PFSK-1 (cell line): ENCODE measurements around the gene KCNH8.

Experiments
- FOXP2 ChIP-seq: optimal IDR thresholded peaks from 2 replicates; pipeline ENCODE3; 2011; ENCODE audit warnings: borderline replicate concordance, control low read depth, inconsistent platforms; ENCODE audit not compliant: insufficient read depth; ENCODE audit errors: extremely low read length, extremely low read depth
- POLR2AphosphoS5 ChIP-seq: IDR thresholded peaks from 2 replicates; pipeline ENCODE4 v1.6.1; 2012; ENCODE audit warnings: low read depth, mild to moderate bottlenecking, control low read depth, low read length, moderate library complexity
- SIN3A ChIP-seq: IDR thresholded peaks from 2 replicates; pipeline ENCODE4 v1.6.1; 2012; ENCODE audit warnings: mild to moderate bottlenecking, low read length, moderate library complexity, borderline replicate concordance; ENCODE audit not compliant: insufficient read depth
- TAF1 ChIP-seq: IDR thresholded peaks from 2 replicates; pipeline ENCODE4 v1.6.1; 2012; ENCODE audit warnings: low read length, control low read depth, borderline replicate concordance; ENCODE audit not compliant: insufficient read depth
- TF ChIP-seq, protein P1 (sequence below), 2 experiments: IDR thresholded peaks; 2 replicates each; pipeline versions ENCODE4 v1.6.1 to v1.8.0; 2011 to 2012; ENCODE audit warnings: low read depth in 2 of 2, low read length in 2 of 2, control low read depth in 1 of 2, inconsistent platforms in 1 of 2, mild to moderate bottlenecking in 1 of 2, moderate library complexity in 1 of 2; ENCODE audit not compliant: insufficient read depth in 1 of 2

The KCNH8 gene

DNA sequence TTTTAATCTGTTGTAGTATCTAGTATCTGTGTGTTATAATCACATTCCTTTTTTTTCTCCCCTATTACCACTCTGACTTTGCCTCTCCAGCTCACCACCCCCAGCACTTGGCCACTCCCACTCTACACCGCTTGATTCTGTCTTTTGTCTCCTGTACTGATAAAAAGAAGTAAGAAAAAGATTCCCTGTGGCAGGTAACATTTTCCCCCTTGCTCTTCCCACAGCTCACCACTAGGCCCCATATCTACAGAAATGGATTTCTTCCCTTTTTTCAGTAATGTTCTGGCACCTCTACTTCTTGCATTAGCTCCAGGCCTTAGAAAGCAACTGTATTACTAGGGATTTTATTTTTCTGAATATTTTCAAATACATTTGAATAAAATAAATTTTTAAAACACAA is 25.6 kb downstream of the KCNH8 start:
- no peak for TF ChIP-seq FOXP2
- no peak for TF ChIP-seq POLR2AphosphoS5
- TF ChIP-seq, protein P1, sequence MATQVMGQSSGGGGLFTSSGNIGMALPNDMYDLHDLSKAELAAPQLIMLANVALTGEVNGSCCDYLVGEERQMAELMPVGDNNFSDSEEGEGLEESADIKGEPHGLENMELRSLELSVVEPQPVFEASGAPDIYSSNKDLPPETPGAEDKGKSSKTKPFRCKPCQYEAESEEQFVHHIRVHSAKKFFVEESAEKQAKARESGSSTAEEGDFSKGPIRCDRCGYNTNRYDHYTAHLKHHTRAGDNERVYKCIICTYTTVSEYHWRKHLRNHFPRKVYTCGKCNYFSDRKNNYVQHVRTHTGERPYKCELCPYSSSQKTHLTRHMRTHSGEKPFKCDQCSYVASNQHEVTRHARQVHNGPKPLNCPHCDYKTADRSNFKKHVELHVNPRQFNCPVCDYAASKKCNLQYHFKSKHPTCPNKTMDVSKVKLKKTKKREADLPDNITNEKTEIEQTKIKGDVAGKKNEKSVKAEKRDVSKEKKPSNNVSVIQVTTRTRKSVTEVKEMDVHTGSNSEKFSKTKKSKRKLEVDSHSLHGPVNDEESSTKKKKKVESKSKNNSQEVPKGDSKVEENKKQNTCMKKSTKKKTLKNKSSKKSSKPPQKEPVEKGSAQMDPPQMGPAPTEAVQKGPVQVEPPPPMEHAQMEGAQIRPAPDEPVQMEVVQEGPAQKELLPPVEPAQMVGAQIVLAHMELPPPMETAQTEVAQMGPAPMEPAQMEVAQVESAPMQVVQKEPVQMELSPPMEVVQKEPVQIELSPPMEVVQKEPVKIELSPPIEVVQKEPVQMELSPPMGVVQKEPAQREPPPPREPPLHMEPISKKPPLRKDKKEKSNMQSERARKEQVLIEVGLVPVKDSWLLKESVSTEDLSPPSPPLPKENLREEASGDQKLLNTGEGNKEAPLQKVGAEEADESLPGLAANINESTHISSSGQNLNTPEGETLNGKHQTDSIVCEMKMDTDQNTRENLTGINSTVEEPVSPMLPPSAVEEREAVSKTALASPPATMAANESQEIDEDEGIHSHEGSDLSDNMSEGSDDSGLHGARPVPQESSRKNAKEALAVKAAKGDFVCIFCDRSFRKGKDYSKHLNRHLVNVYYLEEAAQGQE (IDR thresholded peaks at IDR 0.05; ENCODE audit: insufficient read depth in 1 of 2, low read depth in 2 of 2, low read length in 2 of 2) = no peak
- no peak for TF ChIP-seq SIN3A
- no peak for TF ChIP-seq TAF1

DNA sequence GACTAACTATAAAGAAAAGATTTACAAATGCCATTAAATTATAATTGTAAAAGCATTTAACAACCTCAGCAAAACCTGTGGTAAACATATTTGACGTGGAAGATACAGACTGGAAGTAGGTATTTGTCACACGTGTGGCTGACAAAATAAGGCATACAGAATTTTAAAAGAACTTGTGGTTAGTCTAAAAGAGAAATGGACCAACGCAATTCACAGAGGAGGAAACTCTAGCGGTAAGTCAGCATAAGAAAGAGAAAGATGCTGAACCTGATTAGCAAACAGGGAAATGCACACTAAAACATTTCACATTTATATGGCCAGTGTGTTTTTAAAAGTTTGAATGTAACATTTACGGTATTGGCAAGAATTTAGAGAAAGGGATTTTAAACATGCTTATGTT is 35.3 kb downstream of the KCNH8 start:
- TF ChIP-seq, protein P1 (IDR thresholded peaks at IDR 0.05; ENCODE audit: insufficient read depth in 1 of 2, low read depth in 2 of 2, low read length in 2 of 2) = no peak
- TF ChIP-seq SIN3A = no peak
- TF ChIP-seq POLR2AphosphoS5 = no peak
- no peak for TF ChIP-seq TAF1

DNA sequence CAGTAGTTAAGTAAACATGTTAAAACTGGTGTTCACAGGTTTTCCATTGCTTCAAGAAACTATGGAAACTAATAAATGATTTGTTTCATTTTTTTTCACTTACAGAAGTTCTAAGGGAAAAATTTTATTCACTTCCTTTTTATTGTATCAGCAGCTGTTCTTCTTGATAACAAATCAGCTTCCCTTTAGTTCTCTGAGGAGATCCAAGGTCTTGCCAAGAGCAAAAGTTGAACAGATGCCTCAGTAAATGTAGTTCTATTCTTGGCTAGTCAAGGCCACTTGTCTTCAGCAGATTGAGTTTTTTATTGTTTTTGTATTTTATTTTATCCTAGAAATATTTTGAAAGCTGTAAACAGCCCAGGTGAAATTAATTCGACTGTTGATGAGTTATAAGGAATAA is 41.8 kb downstream of the KCNH8 start:
- TF ChIP-seq, protein P1 (IDR thresholded peaks at IDR 0.05; ENCODE audit: insufficient read depth in 1 of 2, low read depth in 2 of 2, low read length in 2 of 2) = no peak
- no peak for TF ChIP-seq FOXP2
- no peak for TF ChIP-seq POLR2AphosphoS5
- no peak for TF ChIP-seq TAF1
- no peak for TF ChIP-seq SIN3A

DNA sequence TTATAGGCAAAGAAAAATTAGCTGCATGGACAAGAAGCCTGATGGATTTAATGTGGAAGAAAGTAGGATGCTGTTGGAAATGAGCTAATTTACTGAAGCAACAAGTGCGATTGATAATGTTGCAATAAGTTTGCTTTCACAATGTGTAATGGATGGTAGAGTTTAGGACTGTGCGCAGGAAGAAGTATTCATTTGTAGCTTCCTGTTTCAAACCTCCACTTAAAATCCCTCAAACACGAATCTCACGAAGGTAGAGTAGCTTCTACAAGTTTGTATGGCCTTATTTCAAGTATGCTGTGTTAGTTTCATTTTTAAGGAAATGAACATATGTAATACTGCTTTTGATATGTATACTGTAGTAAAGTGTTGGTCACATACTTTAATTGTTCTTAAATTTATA is 42.3 kb downstream of the KCNH8 start:
- TF ChIP-seq TAF1 (no peak), SIN3A (no peak)
- TF ChIP-seq, protein P1 (IDR thresholded peaks at IDR 0.05; ENCODE audit: insufficient read depth in 1 of 2, low read depth in 2 of 2, low read length in 2 of 2) = no peak

DNA sequence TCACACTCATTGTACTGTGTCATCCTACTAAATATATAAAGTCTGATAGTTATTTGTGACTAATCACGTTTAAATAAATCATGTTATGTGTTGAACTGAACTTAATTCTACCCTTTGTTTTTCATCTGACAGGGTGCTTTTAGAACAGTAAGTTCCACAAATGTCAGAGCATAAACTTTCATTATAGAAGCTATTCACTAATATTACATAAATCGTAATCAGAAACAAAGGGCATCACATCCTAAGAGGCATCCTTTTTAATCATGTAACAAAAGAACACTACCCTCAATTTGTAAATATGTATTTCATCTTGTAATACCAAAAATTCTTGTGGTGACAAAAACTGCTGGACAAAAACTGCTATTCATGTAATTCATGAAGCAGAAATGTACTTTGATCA is 50.8 kb downstream of the KCNH8 start:
- TF ChIP-seq, protein P1 (IDR thresholded peaks at IDR 0.05; ENCODE audit: insufficient read depth in 1 of 2, low read depth in 2 of 2, low read length in 2 of 2) = no peak
- TF ChIP-seq POLR2AphosphoS5 (no peak), TAF1 (no peak), SIN3A (no peak), FOXP2 (no peak)
